Activated naive CD8-positive, alpha-beta T cell treated with anti-CD3 and anti-CD28 coated beads, Interleukin-2, amount 10 ng/mL, durations not matched to agents 7 days and 5 days (primary cell): ENCODE results near the gene RAI14. TPM values are rescaled to one million over a fixed set of nuclear protein-coding genes. Genes with fewer than 3 reads are reported as not detected.
"Not testable (repeated sequence)": the region's sequence is repeated elsewhere in the genome, so short reads cannot be mapped to it uniquely, and the experiment has no call there.

Experiments
- ATAC-seq: fragments of 150-1000 bp; cut with Tn5 transposase; one replicate; pipeline ENCODE4 v1.10.0; 2021; ENCODE audit warnings: low read depth, moderate library complexity
- POLR2A ChIA-PET: fragments of 350-600 bp; sonication (Branson Sonifier 250); formaldehyde crosslinking; loops from one replicate; lab custom pipeline; 2021; ENCODE audit warnings: antibody characterized with exemption; lab: Charles Lee
- DNase-seq: peaks from one replicate; pipeline ENCODE4 v3.0.0; 2021
- H3K27ac Mint-ChIP-seq: one replicate; pipeline ENCODE4 v1.8.0; 2022; ENCODE audit warnings: mild to moderate bottlenecking, mixed read lengths
- H3K27me3 Mint-ChIP-seq: one replicate; pipeline ENCODE4 v1.8.0; 2022; ENCODE audit warnings: mild to moderate bottlenecking, moderate library complexity, mixed read lengths
- H3K36me3 Mint-ChIP-seq: one replicate; pipeline ENCODE4 v1.8.0; 2021; ENCODE audit warnings: mild to moderate bottlenecking, mixed read lengths
- H3K4me1 Mint-ChIP-seq: one replicate; pipeline ENCODE4 v1.8.0; 2021; ENCODE audit warnings: mixed read lengths
- H3K4me3 Mint-ChIP-seq: one replicate; pipeline ENCODE4 v1.8.0; 2022; ENCODE audit warnings: mild to moderate bottlenecking, moderate library complexity, mixed read lengths
- H3K9me3 Mint-ChIP-seq: one replicate; pipeline ENCODE4 v1.8.0; 2021; ENCODE audit warnings: mixed read lengths
- total RNA-seq, 2 experiments: library from RNA; stranded (reverse); gene quantifications; one replicate each; pipeline ENCODE4 v1.2.3, GENCODE V29; 2021

The RAI14 gene
- total RNA-seq, 2 experiments from 2014 or later, result 0.77 TPM; not detected in 1

DNA sequence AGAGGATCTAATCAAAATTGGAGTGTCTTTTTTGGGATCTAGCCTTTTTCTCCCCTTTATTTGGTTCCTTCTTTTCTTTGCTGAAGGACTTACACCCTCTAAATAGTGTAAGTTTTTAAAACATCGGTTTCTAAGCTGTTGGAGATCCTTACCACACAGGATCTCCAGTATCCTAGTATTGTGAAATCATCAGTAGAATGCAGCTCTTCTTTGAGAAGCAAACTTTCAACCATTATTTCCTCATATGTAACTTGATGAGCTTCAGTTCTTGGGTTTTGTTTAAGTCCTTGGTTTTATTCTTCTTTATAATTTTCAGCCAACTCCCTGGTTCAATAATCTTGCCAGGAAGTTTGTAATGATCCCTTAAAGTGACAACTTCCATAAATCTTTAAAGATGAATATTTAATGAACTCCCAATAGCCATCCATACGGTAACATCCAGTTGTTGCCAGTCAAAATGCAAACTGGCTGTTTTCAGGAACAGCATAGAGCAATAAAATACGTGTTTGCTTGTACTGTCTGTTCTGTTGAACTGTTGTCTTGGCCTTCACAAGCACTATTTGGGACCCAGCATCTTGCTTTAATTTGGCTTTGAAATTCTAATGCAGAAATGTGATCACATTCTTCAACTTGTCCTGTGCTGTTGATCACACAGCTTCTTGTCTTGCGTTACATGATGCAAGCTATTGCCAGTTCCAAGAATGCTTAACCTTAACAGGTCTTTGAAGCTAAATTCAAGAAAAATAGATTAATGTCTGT, 148.0 kb downstream of the RAI14 start:
- Mint-ChIP-seq H3K27me3 (peaks cover 4% of the 10 kb centered on the region), H3K4me1 (no peaks in the 10 kb centered on the region), H3K27ac (no peak overlapping the region), H3K4me3 (no peak overlapping the region), H3K36me3 (no peaks in the 10 kb centered on the region), H3K9me3 (no peaks in the 10 kb centered on the region)
- no peak for ATAC-seq
- no peak for DNase-seq
- POLR2A ChIA-PET, result no interaction called here

DNA sequence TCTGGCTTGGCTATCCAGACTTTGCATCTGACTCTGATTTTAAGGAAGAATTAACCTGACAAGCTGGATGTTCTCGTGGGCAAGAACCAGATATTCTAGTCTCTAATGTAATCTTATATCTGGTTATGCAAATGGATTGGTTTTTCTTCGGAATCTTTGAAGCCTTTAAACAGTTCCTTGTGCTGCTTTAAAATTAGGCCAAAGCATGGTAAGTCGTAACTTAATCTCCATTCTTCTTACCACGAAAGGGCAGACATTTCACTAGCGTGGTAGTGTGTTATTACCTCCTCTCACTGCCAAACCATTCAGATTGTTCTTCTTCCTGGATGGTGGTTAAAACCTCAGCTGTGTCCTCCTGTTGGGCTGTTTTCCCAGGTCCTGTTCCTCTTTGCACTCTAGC, 148.8 kb downstream of the RAI14 start:
- no peaks in the 10 kb centered on the region for H3K9me3 Mint-ChIP-seq
- peaks cover 4% of the 10 kb centered on the region for H3K27me3 Mint-ChIP-seq
- ATAC-seq (no peak), DNase-seq (no peak)
- H3K36me3 Mint-ChIP-seq, result no peaks in the 10 kb centered on the region
- POLR2A ChIA-PET, result no interaction called here
- no peak overlapping the region for H3K4me3 Mint-ChIP-seq
- no peak overlapping the region for H3K27ac Mint-ChIP-seq
- H3K4me1 Mint-ChIP-seq, result no peaks in the 10 kb centered on the region

DNA sequence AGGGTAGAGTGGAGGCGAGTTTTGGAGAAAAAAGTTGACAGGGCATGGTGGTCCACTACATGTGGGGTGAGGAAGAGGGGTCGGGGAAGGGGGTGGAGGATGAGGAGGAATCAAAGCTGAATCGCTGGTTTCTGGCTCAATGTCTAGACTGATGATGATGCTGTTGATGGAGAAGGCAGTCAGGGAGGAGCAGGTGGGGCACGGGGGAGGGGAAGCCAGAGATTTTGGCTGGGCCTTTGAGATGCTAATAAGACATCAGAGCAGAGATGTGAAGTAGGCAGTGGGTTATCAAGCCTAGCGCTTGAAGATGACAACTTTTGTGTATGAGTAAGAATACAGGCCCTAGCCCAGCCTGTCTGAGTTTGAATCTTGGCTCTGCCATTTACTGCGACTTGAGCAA, 150.4 kb downstream of the RAI14 start:
- H3K27me3 Mint-ChIP-seq, result peaks cover 9% of the 10 kb centered on the region
- no peak overlapping the region for H3K4me3 Mint-ChIP-seq
- DNase-seq (no peak), ATAC-seq (no peak)
- no peaks in the 10 kb centered on the region for H3K9me3 Mint-ChIP-seq
- POLR2A ChIA-PET, result no interaction called here
- no peak overlapping the region for H3K27ac Mint-ChIP-seq
- H3K36me3 Mint-ChIP-seq, result no peaks in the 10 kb centered on the region
- H3K4me1 Mint-ChIP-seq, result no peaks in the 10 kb centered on the region

DNA sequence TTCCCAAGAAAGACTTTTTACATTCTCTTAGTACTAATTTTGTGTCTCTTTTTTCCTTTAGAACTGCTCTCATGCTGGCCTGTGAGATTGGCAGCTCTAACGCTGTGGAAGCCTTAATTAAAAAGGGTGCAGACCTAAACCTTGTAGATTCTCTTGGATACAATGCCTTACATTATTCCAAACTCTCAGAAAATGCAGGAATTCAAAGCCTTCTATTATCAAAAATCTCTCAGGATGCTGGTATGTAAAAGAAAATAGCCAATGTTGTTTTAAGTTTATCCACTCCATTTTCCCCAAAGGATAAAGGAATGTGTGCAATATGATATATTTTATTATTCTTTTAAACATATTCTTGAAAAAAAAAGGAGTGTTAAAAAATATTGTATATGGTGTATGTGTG, 155.6 kb downstream of the RAI14 start:
- Mint-ChIP-seq H3K4me3 (no peak overlapping the region), H3K36me3 (no peaks in the 10 kb centered on the region), H3K27ac (no peak overlapping the region), H3K27me3 (peaks cover 5% of the 10 kb centered on the region), H3K9me3 (no peaks in the 10 kb centered on the region), H3K4me1 (no peaks in the 10 kb centered on the region)
- no peak for ATAC-seq
- POLR2A ChIA-PET, result no interaction called here
- no peak for DNase-seq

DNA sequence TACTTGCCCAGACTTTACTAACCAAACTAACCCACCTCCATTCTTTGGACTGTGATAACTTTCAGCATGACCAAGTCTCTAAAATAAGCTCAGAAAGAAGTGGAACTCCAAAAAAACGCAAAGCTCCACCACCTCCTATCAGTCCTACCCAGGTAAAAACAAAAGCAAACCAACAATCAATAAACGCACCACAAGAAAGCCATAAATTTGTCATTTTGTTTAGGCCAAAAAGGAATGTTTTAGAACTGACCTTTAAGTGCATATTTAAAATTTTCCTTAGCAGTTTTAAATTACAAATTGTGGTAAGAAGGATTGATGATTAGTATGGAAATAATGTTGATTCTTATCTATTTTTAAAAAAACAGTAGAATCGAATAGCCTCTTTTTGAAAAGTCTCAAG, 157.4 kb downstream of the RAI14 start:
- POLR2A ChIA-PET, result no interaction called here
- DNase-seq, result no peak
- no peak for ATAC-seq
- peaks cover 5% of the 10 kb centered on the region for H3K27me3 Mint-ChIP-seq
- no peak overlapping the region for H3K27ac Mint-ChIP-seq
- no peaks in the 10 kb centered on the region for H3K9me3 Mint-ChIP-seq
- no peak overlapping the region for H3K4me3 Mint-ChIP-seq
- H3K36me3 Mint-ChIP-seq, result no peaks in the 10 kb centered on the region
- H3K4me1 Mint-ChIP-seq, result no peaks in the 10 kb centered on the region

DNA sequence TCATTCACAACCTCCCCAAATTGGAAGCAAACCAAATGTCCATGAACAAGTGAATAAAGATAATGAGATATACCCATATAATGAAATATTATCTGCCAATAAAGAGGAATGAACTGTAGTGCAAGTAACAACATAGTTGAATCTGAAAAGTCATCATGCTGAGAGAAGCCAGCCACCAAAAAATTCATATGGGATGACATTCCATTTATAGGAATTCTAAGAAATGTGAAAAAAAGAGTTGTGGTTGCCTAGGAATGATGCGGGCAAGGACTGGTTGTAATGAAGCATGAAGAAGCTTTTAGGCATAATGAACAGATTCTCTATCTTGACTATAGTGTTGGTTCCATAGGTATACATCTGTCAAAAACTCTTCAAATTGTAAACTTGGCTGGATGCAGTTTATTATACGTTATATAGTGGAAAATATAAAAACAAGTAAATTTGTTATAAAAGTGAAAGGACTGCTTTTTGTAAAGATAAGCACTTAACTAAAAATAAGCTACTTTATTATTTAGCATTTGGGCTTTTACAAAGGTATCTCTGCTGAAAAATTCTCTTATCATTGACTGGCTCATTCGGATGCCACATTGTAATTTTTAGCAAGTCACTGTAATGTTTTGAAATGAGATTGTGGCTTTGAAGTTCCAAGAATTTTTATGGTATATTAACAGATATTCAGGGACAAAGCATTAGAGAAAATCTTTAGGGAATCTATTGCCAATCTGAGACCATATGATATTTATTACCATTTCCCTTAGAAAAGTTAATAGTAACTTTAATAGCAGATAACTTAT, 161.6 kb downstream of the RAI14 start:
- Mint-ChIP-seq H3K36me3 (no peaks in the 10 kb centered on the region), H3K9me3 (no peaks in the 10 kb centered on the region), H3K27ac (no peak overlapping the region), H3K27me3 (peaks cover 3% of the 10 kb centered on the region), H3K4me1 (no peaks in the 10 kb centered on the region), H3K4me3 (no peak overlapping the region)
- ATAC-seq (no peak), DNase-seq (no peak)
- POLR2A ChIA-PET, result no interaction called here

DNA sequence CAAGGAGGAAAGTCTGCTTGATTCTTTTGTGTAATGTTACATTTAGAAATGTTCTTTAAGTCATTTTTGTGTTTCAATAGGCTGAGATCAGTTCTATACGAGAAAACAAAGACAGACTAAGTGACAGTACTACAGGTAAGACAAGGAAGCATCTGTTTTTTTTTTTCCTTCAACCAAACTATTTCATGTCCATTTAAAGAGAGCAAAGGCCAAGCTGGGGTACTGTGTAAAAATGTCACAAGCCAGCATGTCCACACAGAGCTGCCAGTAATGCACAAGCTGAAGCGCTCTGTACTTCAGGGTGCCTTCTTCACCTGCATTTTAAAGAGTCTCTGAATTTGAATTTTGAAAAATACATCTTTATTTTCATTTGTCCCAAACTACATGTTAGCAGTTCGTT, 162.6 kb downstream of the RAI14 start:
- H3K36me3 Mint-ChIP-seq, result no peaks in the 10 kb centered on the region
- H3K27me3 Mint-ChIP-seq, result peaks cover 3% of the 10 kb centered on the region
- no peak for DNase-seq
- no peaks in the 10 kb centered on the region for H3K9me3 Mint-ChIP-seq
- ATAC-seq, result no peak
- no peak overlapping the region for H3K4me3 Mint-ChIP-seq
- POLR2A ChIA-PET, result no interaction called here
- H3K27ac Mint-ChIP-seq, result no peak overlapping the region
- H3K4me1 Mint-ChIP-seq, result peaks cover 3% of the 10 kb centered on the region

DNA sequence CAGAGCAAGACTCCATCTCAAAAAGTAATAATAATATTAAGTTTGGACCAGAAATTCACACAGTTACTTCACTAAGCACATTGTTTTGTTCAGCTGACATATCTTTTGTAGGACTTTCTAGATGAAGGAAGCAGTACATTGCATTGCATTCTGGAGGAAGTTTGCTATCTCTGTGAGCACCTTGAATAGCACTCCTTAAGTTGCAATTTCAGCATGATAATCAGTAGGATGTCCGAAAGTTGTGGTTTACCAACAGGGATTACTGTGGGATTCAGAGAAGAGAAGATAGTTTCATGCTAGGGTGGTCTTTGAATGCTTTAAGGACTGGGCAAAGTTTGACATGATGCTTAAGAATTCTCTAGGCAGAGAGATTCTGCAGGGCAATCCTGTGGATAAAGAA, 164.5 kb downstream of the RAI14 start:
- H3K4me1 Mint-ChIP-seq, result peaks cover 3% of the 10 kb centered on the region
- POLR2A ChIA-PET, result no interaction called here
- H3K27me3 Mint-ChIP-seq, result peaks cover 3% of the 10 kb centered on the region
- H3K9me3 Mint-ChIP-seq, result no peaks in the 10 kb centered on the region
- H3K36me3 Mint-ChIP-seq, result no peaks in the 10 kb centered on the region
- no peak for ATAC-seq
- no peak overlapping the region for H3K27ac Mint-ChIP-seq
- H3K4me3 Mint-ChIP-seq, result no peak overlapping the region
- no peak for DNase-seq

DNA sequence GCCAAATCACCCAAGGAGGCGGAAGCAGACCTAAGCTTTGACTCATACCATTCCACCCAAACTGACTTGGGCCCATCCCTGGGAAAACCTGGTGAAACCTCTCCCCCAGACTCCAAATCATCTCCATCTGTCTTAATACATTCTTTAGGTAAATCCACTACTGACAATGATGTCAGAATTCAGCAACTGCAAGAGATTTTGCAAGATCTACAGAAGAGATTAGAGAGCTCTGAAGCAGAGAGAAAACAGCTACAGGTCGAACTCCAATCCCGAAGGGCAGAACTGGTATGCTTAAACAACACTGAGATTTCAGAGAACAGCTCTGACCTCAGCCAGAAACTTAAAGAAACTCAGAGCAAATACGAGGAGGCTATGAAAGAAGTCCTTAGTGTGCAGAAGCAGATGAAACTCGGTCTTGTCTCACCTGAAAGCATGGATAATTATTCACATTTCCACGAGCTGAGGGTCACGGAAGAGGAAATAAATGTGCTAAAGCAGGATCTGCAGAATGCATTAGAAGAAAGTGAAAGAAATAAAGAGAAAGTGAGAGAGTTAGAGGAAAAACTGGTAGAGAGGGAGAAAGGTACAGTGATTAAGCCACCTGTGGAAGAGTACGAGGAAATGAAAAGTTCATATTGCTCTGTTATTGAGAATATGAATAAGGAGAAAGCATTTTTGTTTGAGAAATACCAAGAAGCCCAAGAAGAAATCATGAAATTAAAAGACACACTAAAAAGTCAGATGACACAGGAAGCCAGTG, 167.0 kb downstream of the RAI14 start:
- H3K27me3 Mint-ChIP-seq, result peaks cover 3% of the 10 kb centered on the region
- H3K9me3 Mint-ChIP-seq, result no peaks in the 10 kb centered on the region
- no peak overlapping the region for H3K4me3 Mint-ChIP-seq
- POLR2A ChIA-PET, result no interaction called here
- ATAC-seq (no peak), DNase-seq (no peak)
- peaks cover 3% of the 10 kb centered on the region for H3K4me1 Mint-ChIP-seq
- no peaks in the 10 kb centered on the region for H3K36me3 Mint-ChIP-seq
- no peak overlapping the region for H3K27ac Mint-ChIP-seq

DNA sequence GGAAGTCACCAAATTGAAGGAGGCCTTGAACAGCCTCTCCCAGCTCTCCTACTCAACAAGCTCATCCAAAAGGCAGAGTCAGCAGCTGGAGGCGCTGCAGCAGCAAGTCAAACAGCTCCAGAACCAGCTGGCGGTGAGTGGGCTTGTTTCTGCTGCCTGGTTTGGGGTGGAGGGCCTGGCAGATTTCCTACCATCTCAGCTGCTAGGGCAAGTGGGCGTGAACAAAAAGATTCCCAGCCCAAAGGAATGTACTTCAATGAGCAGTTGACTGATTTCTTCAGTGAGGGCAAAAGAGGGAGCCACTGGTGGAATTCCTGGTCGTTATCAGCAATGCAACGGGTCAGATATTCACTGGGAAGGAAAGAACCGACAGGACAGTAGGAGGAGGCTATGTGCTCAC, 170.2 kb downstream of the RAI14 start:
- no peak overlapping the region for H3K4me3 Mint-ChIP-seq
- DNase-seq, result no peak
- no peak for ATAC-seq
- H3K36me3 Mint-ChIP-seq, result no peaks in the 10 kb centered on the region
- peaks cover 3% of the 10 kb centered on the region for H3K4me1 Mint-ChIP-seq
- H3K9me3 Mint-ChIP-seq, result no peaks in the 10 kb centered on the region
- H3K27me3 Mint-ChIP-seq, result no peaks in the 10 kb centered on the region
- POLR2A ChIA-PET, result no interaction called here
- H3K27ac Mint-ChIP-seq, result no peak overlapping the region

DNA sequence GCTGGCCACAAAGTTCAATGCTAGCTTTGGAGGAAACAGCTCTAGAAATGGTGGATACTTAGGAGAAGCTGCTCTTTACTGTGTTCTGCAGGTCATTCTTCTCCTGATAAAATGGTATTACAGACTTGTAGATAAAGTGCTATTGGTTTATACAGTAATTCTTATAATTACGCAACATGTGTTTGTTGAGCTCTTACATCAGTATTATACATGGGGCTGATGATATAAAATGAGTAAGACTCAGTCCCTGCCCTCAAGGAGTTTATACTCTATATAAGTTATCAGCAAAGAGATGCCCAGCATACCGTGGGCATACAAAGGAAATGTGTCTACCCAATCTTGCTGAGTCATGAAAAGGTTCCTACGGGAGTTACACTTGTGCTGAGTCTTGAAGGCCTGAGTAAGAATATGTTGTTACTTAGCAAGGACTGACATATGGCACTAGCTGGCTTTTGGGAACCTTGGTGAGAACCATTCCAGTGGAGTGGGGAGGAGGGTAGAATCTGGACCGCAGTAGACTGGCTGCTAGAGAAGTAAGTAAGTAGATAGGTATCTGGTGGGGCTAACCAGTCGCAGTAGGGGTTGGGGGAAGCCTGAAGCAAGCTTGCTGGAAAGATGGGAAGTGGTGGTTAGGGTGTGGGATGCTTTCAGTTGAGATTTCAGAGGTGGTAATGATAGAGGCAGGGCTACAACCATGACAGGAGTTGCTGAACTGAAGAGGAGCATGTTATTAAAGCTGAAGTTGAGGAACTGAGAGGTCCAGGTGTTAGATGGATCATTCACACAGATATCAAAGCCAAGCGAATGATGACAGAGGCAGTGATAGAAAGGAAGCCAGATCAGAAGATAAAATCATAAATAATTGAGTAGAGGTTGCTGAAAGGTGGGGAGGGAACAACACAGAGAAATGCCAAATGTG, 171.7 kb downstream of the RAI14 start:
- POLR2A ChIA-PET, result no interaction called here
- peaks cover 3% of the 10 kb centered on the region for H3K4me1 Mint-ChIP-seq
- no peaks in the 10 kb centered on the region for H3K9me3 Mint-ChIP-seq
- no peaks in the 10 kb centered on the region for H3K27me3 Mint-ChIP-seq
- H3K27ac Mint-ChIP-seq, result no peak overlapping the region
- ATAC-seq (no peak), DNase-seq (no peak)
- H3K36me3 Mint-ChIP-seq, result no peaks in the 10 kb centered on the region
- H3K4me3 Mint-ChIP-seq, result no peak overlapping the region

DNA sequence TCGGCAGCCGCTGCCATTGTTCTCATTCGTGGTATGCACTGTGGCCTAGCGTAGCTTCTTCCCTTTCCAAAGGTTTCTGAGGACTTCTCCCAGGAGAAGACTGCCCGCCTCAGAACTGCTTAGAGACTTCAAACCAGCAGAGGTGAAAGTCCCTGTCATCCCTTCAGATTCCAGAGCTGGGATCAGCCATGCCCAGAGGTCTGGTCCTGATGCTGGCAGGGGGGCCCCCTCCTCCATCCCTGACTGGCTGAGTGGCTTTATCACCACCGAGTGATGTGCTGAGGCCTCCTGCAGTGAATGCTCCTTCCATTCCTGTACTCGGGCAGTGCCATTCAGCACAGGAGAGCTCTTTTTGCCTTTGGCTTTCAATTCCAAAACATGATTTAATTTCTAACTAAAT, 174.7 kb downstream of the RAI14 start:
- H3K27ac Mint-ChIP-seq, H3K9me3 Mint-ChIP-seq, DNase-seq, POLR2A ChIA-PET, H3K4me1 Mint-ChIP-seq, H3K36me3 Mint-ChIP-seq, H3K4me3 Mint-ChIP-seq, ATAC-seq, H3K27me3 Mint-ChIP-seq: not testable (repeated sequence)

DNA sequence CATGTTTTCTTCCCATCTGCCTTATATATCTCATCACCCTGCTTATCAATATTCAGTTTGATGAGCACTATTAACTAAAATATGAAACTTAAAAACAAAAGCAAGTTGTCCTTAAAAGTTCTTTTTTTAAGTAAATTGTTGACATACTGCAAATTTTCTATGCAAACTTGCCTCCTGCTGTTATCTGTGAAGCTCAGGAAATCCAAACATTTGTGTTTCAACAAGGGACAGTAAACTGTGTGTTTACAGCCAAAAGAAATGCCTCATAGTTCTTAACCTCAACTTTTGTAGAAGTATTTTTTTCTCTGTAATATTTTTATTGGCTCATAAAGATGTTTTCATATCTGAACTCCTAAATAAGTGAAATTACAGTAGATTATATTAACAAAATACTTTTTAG, 175.2 kb downstream of the RAI14 start:
- no peak overlapping the region for H3K4me3 Mint-ChIP-seq
- ATAC-seq, result no peak
- H3K9me3 Mint-ChIP-seq, result no peaks in the 10 kb centered on the region
- H3K4me1 Mint-ChIP-seq, result no peaks in the 10 kb centered on the region
- no peak for DNase-seq
- H3K36me3 Mint-ChIP-seq, result no peaks in the 10 kb centered on the region
- no peak overlapping the region for H3K27ac Mint-ChIP-seq
- peaks cover 3% of the 10 kb centered on the region for H3K27me3 Mint-ChIP-seq
- POLR2A ChIA-PET, result no interaction called here
